GM12878 (cell line): ENCODE measurements around the gene MTMR1. TPM values are rescaled to one million over a fixed set of nuclear protein-coding genes. Genes with fewer than 3 reads are reported as not detected.

Source experiments
- ATAC-seq: fragments of 200-7000 bp; cut with Tn5 transposase; 3 replicates; pipeline ENCODE4 v1.9.1; 2020; ENCODE audit warnings: mild to moderate bottlenecking, moderate library complexity
- BruUV-seq: library from RNA; stranded (reverse); fragments of 400-500 nt; replicated peaks from 2 replicates; lab custom pipeline; 2021; lab: Mats Ljungman, UMichigan
- CTCF ChIA-PET: fragments of 300-600 bp; sonication (Branson Sonifier 250); formaldehyde crosslinking; extraction: SDS; loops from one replicate; lab custom pipeline; 2021; ENCODE audit warnings: inconsistent platforms; lab: Yijun Ruan, JAX
- POLR2A ChIA-PET: fragments of 350-600 bp; formaldehyde crosslinking; extraction: SDS; loops from one replicate; lab custom pipeline; 2021; ENCODE audit warnings: inconsistent platforms; lab: Charles Lee
- RAD21 ChIA-PET: fragments of 300-600 bp; sonication (Branson Sonifier 250); formaldehyde crosslinking; loops from one replicate; lab custom pipeline; 2023; ENCODE audit warnings: antibody characterized with exemption; ENCODE audit not compliant: unreplicated experiment; lab: Charles Lee
- SMC1A ChIA-PET: fragments of 300-600 bp; sonication (Branson Sonifier 250); formaldehyde crosslinking; loops from one replicate; lab custom pipeline; 2023; ENCODE audit not compliant: unreplicated experiment, uncharacterized antibody; lab: Charles Lee
- DNase-seq: peaks from one replicate; pipeline ENCODE4 v3.0.0-alpha.2; 2011; ENCODE audit warnings: low read depth, low spot score
- FAIRE-seq: peaks from 3 replicates; lab custom pipeline; 2011; peaks lifted over from hg19 to GRCh38; lab: Jason Lieb, UNC
- H2AFZ ChIP-seq: 2 replicates; pipeline ENCODE4 v1.6.0; 2011; ENCODE audit warnings: low read depth, low read length, control low read depth; ENCODE audit not compliant: control insufficient read depth
- H3K27ac ChIP-seq: 2 replicates; pipeline ENCODE4 v1.5.1; 2011; ENCODE audit warnings: control low read depth; ENCODE audit not compliant: control insufficient read depth, insufficient read depth
- H3K27me3 ChIP-seq, 2 experiments: replicated peaks in 1 of 2; 2 replicates each; pipeline versions ENCODE4 v1.6.0 to v1.6.1; 2011; ENCODE audit warnings: low read length in 1 of 2; ENCODE audit not compliant: control insufficient read depth in 2 of 2, insufficient read depth in 2 of 2
- H3K36me3 ChIP-seq, 2 experiments: 2 replicates each; pipeline ENCODE4 v1.5.1; 2011; ENCODE audit warnings: low read length in 1 of 2; ENCODE audit not compliant: control insufficient read depth in 2 of 2, insufficient read depth in 2 of 2
- H3K4me1 ChIP-seq: 2 replicates; pipeline ENCODE4 v1.6.1; 2011; ENCODE audit warnings: mild to moderate bottlenecking, low read length, moderate library complexity, mixed read lengths; ENCODE audit not compliant: control insufficient read depth, insufficient read depth
- H3K4me2 ChIP-seq: 2 replicates; pipeline ENCODE4 v1.6.0; 2011; ENCODE audit warnings: control low read depth; ENCODE audit not compliant: control insufficient read depth, insufficient read depth
- H3K4me3 ChIP-seq: fragments of 200-600 bp; sonication (generic); 2 replicates; pipeline ENCODE4 v1.5.1; 2016
- H3K79me2 ChIP-seq: 2 replicates; pipeline ENCODE4 v1.6.0; 2011; ENCODE audit warnings: low read length; ENCODE audit not compliant: control insufficient read depth, insufficient read depth
- H3K9ac ChIP-seq: 2 replicates; pipeline ENCODE4 v1.8.0; 2011; ENCODE audit warnings: low read length, control low read depth, mixed read lengths; ENCODE audit not compliant: control insufficient read depth, insufficient read depth
- H3K9me3 ChIP-seq: replicated peaks from 3 replicates; pipeline ENCODE4 v1.5.1; 2011; ENCODE audit warnings: mild to moderate bottlenecking, low read length; ENCODE audit not compliant: control insufficient read depth, insufficient read depth
- H4K20me1 ChIP-seq: 2 replicates; pipeline ENCODE4 v1.6.0; 2011; ENCODE audit not compliant: control insufficient read depth, insufficient read depth
- CEBPB ChIP-seq, 2 experiments: fragments of 150-350 bp in 1 of 2; IDR thresholded peaks; 2 replicates each; pipeline ENCODE4 v1.6.1; 2012 to 2014; ENCODE audit warnings: low read depth in 2 of 2, low read length in 2 of 2, borderline replicate concordance in 1 of 2, inconsistent platforms in 1 of 2
- CHD4 ChIP-seq: fragments of 200-600 bp; sonication (generic); IDR thresholded peaks from 2 replicates; pipeline ENCODE4 v1.6.1; 2016; ENCODE audit warnings: mild to moderate bottlenecking
- E4F1 ChIP-seq: fragments of 450-650 bp; IDR thresholded peaks from 2 replicates; pipeline ENCODE4 v1.6.1; 2018; ENCODE audit warnings: borderline replicate concordance, mild to moderate bottlenecking; ENCODE audit not compliant: partially characterized antibody
- HSF1 ChIP-seq: fragments of 150-350 bp; IDR thresholded peaks from 2 replicates; pipeline ENCODE4 v1.6.1; 2014; ENCODE audit warnings: mild to moderate bottlenecking, low read depth, low read length
- IRF3 ChIP-seq: fragments of 450-650 bp; IDR thresholded peaks from 2 replicates; pipeline ENCODE4 v1.6.1; 2014; ENCODE audit warnings: mild to moderate bottlenecking
- IRF4 ChIP-seq: IDR thresholded peaks from 2 replicates; pipeline ENCODE4 v1.6.1; 2011; ENCODE audit warnings: low read depth, low read length
- JUNB ChIP-seq: IDR thresholded peaks from 2 replicates; pipeline ENCODE4 v1.6.1; 2016; ENCODE audit warnings: antibody characterized with exemption, mild to moderate bottlenecking
- NR2F1 ChIP-seq: fragments of 450-650 bp; conservative IDR thresholded peaks from 2 replicates; pipeline ENCODE4 v1.6.1; 2017; ENCODE audit warnings: mild to moderate bottlenecking
- PAX8 ChIP-seq: fragments of 450-650 bp; IDR thresholded peaks from 2 replicates; pipeline ENCODE4 v1.6.1; 2017; ENCODE audit warnings: mild to moderate bottlenecking, moderate library complexity
- SREBF1 ChIP-seq: IDR thresholded peaks from 2 replicates; pipeline ENCODE4 v1.6.1; 2012; ENCODE audit warnings: mild to moderate bottlenecking, low read length
- WGBS: methylation state at CpG from one replicate; pipeline ENCODE4 v1.1.6; 2016; ENCODE audit warnings: low lambda C conversion rate; ENCODE audit not compliant: insufficient replicate concordance, insufficient coverage; ENCODE audit errors: missing lambda C conversion rate; 5-methylcytosine and 5-hydroxymethylcytosine counted together
- in situ Hi-C: fragments of 300-500 bp; cut with MboI; formaldehyde crosslinking; loops from 9 replicates; pipeline ENCODE4 v1.14.3; 2018; ENCODE audit warnings: mixed read lengths
- intact Hi-C: fragments of 100-400 bp; cut with micrococcal nuclease; formaldehyde crosslinking; loops from one replicate; pipeline ENCODE4 v1.14.2; 2022; ENCODE audit not compliant: unreplicated experiment
- polyA plus RNA-seq, 11 experiments: library from polyadenylated mRNA; depleted of rRNA in 4 of 11; unstranded in 6 of 11; stranded (reverse) in 5 of 11; fragments of >200 nt; fragmentation: Nextera tagmentation in 4 of 11; fragmentation: Illumina TruSeq in 1 of 11; extraction: Ambion mirVana in 4 of 11; extraction: Trizol in 1 of 11; gene quantifications; 1 replicate in 1 of 11; 2 replicates in 10 of 11; pipeline versions ENCODE4 v1.2.1 to v1.2.3, GENCODE V29; 2011 to 2016; ENCODE audit warnings: inconsistent platforms in 2 of 11, missing spikeins in 2 of 11, low read depth in 1 of 11
- total RNA-seq, 4 experiments: library from RNA; depleted of rRNA in 3 of 4; stranded (reverse); fragments of >200 nt in 3 of 4; fragmentation: Illumina TruSeq in 1 of 4; extraction: Trizol in 1 of 4; gene quantifications; 2 replicates each; pipeline versions ENCODE4 v1.2.1 to v1.2.3, GENCODE V29; 2013 to 2021

The MTMR1 gene
- total and polyA plus RNA-seq, 10 of the 15 experiments (the other 5 are each of a cell fraction or from before 2014, with no cell fraction given) = 1.2 to 32.2 (median 22.9) TPM

GRCh38 chrX:150649096-150649870, 43.9 kb upstream of the MTMR1 start:
- intact Hi-C loops = no loop called here
- Histone ChIP-seq H2AFZ (no peak overlapping the region), H3K9me3 (no peaks in the 10 kb centered on the region), H3K4me3 (no peak overlapping the region), H3K9ac (no peak overlapping the region), H3K4me1 (no peaks in the 10 kb centered on the region), H3K4me2 (no peak overlapping the region), H3K27me3 (no peaks in the 10 kb centered on the region), H4K20me1 (no peaks in the 10 kb centered on the region), H3K79me2 (no peaks in the 10 kb centered on the region), H3K27ac (no peak overlapping the region), H3K36me3 (no peaks in the 10 kb centered on the region; a peak in 1 of 4 replicates)
- ChIA-PET CTCF (no interaction called here), SMC1A (interaction anchor here (1.4 kb wide), 1 partner anchor 66 kb away, joined by 3 read pairs; no protein-coding TSS in a partner anchor), POLR2A (no interaction called here), RAD21 (no interaction called here)
- ATAC-seq (no peak), DNase-seq (no peak), FAIRE-seq (no peak)
- TF ChIP-seq IRF4 (no peak), IRF3 (no peak), CEBPB (IDR thresholded peaks at IDR 0.05; ENCODE audit: borderline replicate concordance in 1 of 2, low read depth in 2 of 2, low read length in 2 of 2) (no peak), NR2F1 (no peak), PAX8 (no peak), HSF1 (no peak), JUNB (no peak), CHD4 (no peak), SREBF1 (no peak), E4F1 (no peak)
- WGBS = 42% methylated on average over 8 of the region's 8 CpGs
- no TSS peak for BruUV-seq
- in situ Hi-C loops = no loop called here
